ENCODE measurements around the gene FOXL3.

GRCh38 chr7:327991-328702 lies 38.2 kb downstream of the FOXL3 start:
- TF ChIP-seq ZBTB7A (tag by site-specific recombination; IDR thresholded peaks at IDR 0.05; ENCODE audit: low read depth): no peak
- TF ChIP-seq, protein P1, sequence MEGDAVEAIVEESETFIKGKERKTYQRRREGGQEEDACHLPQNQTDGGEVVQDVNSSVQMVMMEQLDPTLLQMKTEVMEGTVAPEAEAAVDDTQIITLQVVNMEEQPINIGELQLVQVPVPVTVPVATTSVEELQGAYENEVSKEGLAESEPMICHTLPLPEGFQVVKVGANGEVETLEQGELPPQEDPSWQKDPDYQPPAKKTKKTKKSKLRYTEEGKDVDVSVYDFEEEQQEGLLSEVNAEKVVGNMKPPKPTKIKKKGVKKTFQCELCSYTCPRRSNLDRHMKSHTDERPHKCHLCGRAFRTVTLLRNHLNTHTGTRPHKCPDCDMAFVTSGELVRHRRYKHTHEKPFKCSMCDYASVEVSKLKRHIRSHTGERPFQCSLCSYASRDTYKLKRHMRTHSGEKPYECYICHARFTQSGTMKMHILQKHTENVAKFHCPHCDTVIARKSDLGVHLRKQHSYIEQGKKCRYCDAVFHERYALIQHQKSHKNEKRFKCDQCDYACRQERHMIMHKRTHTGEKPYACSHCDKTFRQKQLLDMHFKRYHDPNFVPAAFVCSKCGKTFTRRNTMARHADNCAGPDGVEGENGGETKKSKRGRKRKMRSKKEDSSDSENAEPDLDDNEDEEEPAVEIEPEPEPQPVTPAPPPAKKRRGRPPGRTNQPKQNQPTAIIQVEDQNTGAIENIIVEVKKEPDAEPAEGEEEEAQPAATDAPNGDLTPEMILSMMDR (tag by site-specific recombination; IDR thresholded peaks at IDR 0.05): no peak
- no peak for TF ChIP-seq ZNF274 (IDR thresholded peaks at IDR 0.05; ENCODE audit: low read length)
- TF ChIP-seq ZNF274 (tag by site-specific recombination; IDR thresholded peaks at IDR 0.05; ENCODE audit: borderline replicate concordance): no peak
- TF ChIP-seq YY1 (tag by site-specific recombination; IDR thresholded peaks at IDR 0.05): no peak
- TF ChIP-seq ZNF140 (tag by site-specific recombination; IDR thresholded peaks at IDR 0.05): no peak
- TF ChIP-seq ZNF785 (tag by site-specific recombination; IDR thresholded peaks at IDR 0.05): no peak
- TF ChIP-seq ZNF561 (tag by site-specific recombination; IDR thresholded peaks at IDR 0.05; ENCODE audit: borderline replicate concordance): no peak
- no peak for TF ChIP-seq ZSCAN30 (tag by site-specific recombination; IDR thresholded peaks at IDR 0.05)
- TF ChIP-seq ZBTB21 (tag by site-specific recombination; IDR thresholded peaks at IDR 0.05): no peak
- TF ChIP-seq, protein P2, sequence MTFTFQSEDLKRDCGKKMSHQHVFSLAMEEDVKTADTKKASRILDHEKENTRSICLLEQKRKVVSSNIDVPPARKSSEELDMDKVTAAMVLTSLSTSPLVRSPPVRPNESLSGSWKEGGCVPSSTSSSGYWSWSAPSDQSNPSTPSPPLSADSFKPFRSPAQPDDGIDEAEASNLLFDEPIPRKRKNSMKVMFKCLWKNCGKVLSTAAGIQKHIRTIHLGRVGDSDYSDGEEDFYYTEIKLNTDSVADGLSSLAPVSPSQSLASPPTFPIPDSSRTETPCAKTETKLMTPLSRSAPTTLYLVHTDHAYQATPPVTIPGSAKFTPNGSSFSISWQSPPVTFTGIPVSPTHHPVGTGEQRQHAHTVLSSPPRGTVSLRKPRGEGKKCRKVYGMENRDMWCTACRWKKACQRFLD (tag by site-specific recombination; IDR thresholded peaks at IDR 0.05): no peak
- TF ChIP-seq ZIC2 (tag by site-specific recombination; IDR thresholded peaks at IDR 0.05): no peak
